HG03064 (cell line): ENCODE data around the gene WFIKKN1.
"Not testable (repeated sequence)": the region's sequence is repeated elsewhere in the genome, so short reads cannot be mapped to it uniquely, and the experiment has no call there.

Source experiments
- ATAC-seq: cut with Tn5 transposase; IDR thresholded peaks from one replicate; pipeline ENCODE4 v1.9.1; 2021; ENCODE audit warnings: low read depth; ENCODE audit not compliant: unreplicated experiment

Gene WFIKKN1

DNA sequence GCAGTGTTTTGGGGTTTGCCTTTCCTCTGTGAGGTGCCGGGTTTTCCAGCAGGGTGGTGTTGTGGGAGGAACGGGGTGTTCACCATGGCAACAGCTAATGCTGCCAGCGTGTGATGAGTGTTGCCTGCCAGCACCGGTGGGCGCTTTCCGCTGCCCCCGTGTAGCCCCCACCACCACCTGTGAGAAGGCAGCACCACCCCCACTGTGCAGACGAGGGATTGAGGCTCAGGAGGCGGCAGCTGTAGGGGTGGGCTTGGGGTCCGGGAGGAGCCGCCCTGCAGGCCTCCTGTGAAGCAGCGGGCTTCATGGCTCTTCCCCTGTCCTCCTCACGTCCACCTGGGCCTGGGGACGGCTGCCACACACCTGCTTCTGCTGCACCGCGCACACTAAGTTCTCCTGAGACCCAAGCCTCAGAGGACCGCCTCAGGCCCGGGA is 35.7 kb upstream of the WFIKKN1 start:
- no peak for ATAC-seq

DNA sequence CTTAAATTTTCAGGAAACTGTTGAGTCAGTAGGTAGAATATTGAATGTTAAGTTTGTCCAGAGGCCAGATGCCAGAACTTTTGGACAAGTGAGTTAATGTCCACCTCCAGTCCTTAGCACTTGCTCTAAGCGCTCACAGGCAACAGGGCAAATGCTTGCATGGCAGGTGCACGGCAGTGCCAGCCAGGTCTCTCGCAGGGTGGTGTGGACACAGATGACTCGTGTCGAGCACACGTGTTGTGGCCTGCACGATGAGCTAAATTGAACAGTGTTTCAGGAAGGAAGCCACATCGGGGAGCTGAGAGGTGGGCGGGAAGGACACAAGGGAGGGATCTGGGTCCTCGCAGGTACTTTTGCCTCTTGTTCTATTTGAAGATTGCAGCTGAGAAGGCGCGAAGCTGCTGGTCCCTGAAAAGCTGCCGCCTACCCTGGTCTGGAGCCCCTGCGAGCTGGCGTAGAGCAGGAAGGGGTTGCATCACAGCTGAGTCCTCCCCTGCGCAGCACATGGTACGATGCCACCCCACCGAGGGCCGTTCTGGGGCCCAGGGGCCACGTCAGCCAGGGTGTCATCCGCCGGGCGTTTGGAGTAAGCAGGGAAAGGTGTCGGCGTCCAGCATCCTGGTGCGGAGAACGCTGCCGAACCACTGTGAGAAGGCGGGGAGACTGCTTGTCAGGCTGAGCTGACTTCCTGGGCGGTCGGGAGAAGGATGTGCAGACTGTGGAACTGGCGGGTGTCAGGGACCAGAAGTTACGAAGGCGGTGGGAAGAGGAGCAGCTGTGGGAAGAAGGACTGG is 34.6 kb upstream of the WFIKKN1 start:
- no peak for ATAC-seq

DNA sequence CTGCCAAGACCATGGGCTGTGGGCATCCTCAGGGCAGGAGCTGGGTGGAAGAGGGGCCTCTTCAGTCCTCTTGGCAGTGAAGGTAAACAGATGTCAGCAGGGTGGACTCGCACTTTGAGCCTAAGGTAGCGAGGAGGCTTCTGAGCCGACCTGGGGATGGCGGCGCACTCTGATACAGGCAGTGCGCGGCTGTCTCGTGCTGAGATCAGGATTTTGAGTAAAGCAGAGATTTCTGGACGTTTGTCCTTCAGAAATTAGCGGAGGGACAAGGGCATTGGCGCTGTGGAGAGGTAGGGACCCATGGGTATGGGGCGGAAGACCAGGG is 34.1 kb upstream of the WFIKKN1 start:
- no peak for ATAC-seq

DNA sequence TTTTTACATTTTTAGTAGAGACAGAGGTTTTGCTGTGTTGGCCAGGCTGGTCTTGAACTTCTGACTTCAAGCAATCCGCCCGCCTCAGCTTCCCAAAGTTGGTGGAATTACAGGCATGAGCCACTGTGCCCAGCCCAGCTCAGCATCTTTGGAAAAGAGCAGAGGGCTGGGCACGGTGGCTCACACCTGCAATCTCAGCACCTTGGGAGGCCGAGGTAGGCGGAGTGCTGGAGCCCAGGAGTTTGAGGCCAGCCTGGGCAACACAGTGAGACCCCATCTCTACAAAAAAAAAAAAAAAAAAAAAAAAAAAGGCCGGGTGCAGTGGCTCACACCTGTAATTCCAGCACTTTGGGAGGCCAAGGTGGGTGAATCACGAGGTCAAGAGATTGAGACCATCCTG is 33.1 kb upstream of the WFIKKN1 start:
- ATAC-seq = not testable (repeated sequence)

DNA sequence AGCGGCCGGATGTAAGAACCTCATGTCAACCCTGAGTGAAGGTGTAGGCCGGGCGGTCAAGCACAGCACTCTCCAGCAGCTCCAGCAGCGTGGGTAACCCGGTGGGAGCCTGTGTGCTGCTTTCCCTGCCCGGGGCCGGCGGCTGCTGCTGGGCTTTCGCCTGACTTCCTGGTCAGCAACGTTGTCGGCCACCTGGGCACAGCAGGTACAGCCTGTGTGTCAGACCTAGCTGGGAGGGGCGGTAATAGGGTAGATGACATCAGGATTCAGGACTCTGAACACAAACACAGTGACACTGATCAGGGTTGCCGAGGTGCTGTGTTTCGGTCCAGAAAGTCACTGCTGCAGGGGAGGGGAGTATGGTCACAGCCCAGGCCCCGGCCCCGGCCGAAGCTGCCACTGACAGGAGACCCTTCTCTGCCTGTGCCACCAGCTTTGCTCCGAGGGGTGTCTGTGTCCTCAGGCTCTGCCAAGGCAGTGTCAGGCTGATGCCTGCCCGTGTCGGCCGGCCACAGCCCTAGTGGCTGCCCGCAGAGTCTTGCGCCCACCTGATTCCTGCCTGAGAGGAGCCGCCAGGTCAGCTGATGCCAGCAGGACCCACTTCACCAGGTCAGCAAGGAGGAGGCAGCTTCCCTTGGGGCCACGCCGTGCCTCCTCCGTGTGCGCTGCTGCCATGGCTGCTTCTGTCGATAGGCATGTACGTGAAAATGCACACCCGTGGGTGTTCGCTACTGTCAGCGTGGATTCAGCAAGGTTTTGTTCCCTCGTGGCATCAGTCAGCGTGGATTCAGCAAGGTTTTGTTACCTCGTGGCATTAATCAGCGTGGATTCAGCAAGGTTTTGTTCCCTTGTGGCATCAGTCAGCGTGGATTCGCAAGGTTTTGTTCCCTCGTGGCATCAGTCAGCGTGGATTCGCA is 31.7 kb upstream of the WFIKKN1 start:
- no peak for ATAC-seq

DNA sequence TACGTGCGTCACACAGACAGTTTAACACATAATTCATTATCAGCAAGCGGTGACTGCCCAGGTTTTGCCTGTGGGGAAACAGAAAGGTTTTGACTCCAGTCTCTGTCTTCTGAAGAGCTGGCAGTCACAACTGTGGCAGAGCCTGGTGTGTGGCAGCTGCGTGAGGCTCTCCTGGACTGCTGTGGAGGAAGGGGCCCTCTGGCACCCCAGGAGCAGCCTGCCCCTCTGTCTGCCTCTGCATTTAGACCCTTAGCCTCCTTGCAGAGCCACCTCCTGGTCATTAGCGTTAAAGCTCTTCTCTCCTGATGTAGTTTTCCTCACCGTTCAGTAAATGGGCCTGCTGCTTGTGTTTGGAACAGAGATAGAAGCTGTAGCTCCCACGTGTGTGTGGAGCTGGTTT is 30.0 kb upstream of the WFIKKN1 start:
- ATAC-seq = no peak

DNA sequence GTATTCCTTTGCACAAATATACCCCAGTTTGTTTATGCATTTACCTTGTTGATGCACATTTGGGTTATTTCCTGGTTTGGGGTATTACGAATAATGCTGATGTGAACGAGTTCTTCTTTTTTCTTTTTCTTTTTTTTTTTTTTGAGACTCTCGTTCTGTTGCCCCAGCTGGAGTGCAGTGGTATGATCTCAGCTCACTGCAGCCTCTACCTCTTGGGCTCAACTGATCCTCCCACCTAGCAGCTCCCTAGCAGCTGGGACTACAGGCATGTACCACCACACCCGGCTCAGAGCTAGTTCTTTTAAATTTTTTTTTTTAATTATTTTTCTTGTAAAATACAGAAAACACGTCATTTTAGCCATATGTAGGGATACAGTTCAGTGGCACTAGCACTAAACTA is 26.9 kb upstream of the WFIKKN1 start:
- ATAC-seq = no peak

DNA sequence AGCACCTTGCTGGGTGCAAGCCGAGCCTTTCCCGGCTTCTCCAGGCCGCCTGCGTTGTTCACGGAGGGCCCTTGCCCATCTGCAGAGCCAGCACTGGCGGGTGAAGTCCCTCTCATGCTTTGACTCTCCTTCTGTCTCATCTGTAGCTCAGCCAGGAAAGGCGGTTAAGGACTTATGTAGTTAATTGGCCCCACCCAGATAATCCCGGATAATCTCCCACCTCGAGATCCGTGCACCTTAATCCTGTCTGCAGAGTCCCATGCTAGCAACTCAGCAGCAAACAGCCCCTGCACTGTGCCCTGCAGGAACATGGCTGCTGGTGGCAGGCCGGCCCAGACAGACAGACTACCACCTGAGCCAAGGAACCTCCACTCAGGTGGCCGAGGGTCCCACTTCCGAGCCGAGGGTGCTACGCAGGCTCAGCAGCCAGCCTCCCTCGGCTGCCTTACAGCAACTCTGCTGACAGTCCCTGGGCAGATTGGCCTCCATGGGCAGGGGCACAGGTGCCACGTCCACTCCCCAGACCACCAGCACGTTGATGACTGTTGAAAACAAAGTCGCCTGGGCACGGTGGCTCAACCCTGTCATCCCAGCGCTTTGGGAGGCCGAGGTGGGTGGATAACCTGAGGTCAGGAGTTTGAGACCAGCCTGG is 24.0 kb upstream of the WFIKKN1 start:
- no peak for ATAC-seq

DNA sequence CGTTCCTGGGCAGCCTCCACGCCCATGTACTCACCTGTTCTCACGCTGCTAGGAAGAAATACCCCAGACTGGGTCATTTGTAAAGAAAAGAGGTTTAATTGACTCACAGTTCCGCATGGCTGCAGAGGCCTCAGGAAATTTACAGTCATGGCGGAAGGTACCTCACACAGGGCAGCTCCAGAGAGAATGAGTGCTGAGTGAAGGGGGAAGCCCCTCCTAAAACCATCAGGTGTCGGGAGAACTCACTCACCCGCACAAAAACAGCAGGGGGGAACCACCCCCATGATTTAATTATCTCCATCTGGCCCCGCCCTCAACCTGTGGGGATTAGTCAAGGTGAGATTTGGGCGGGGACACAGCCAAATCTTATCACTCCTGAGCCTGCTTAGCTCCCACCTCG is 22.8 kb upstream of the WFIKKN1 start:
- no peak for ATAC-seq

DNA sequence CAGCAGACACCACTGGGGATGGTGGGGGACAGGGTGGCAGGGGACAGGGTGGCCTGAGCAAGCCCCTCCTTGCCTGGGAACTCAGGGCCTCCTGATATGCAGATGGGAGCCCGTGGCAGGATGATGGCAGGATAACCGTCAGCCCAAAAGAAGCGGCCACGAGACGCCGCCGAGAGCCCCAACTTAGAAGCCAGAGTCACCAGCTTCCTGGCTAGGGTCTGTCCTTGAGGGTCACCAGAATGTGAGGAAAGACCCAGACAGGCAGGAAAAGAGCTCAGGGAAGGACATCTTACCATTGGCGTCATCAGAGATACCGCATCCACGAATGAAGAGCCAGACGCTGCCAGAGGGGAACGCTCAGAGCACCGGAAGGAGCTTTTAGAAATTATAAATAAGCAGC is 21.5 kb upstream of the WFIKKN1 start:
- no peak for ATAC-seq

DNA sequence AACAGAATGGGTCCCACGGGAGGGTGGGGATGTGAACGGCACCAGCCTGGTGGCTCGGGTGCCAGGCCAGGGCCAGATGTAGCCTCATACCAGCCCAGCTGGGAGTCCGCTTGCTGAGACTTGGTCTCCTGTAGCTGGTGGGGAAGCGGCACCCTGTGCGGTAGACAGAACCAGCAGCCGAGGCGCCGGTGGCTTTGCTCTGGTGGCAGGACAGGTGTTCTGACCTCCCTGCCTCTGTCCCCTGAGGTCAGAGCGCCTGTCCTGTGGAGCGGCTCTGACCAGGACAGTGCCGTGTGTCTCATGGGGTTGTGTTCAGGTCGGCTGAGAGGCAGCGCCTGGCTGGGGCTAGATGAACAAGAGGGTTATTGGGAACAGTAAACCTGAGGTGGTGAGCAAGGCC is 20.8 kb upstream of the WFIKKN1 start:
- no peak for ATAC-seq

DNA sequence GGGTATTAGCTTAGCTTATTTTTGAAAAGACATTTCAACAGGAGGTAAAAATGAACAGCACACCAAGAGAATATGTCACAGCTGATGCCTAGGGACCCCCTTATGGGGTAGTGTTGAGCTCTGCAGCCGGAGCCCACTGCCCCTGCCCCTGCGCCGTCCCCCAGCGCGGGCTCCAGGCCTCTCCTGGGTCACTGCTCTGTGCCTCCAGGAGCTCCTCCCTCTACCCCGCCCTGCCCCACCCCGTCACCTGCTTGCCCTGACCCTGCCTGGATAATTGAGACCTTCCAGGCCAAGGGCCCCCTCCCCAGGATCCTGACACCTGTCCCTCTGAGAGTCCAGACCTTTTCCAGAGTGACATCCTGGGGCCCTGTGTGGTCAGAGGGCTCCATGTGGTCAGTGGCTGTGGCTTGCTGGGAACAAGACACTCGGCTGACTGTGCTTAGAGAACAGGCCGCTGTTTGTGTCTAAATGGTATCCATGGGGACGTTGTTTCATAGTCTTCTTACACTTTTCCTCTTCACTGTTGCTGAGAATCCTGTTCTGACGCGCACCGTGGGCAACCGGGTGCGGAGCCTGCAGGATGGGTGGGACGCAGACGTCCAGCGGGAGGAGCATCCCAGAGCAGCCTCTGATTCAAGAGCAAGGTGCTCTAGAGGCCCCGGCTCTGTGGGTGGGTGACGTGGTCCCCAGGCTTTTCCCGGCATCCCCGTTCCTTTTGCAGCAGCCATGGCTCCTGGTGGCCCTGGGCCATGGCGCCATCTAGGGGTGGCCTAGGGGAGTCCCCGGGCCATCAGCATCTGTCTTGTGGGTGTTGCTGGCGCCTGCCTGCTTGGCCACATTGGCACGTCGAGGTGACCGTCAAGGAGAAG is 20.0 kb upstream of the WFIKKN1 start:
- no peak for ATAC-seq

DNA sequence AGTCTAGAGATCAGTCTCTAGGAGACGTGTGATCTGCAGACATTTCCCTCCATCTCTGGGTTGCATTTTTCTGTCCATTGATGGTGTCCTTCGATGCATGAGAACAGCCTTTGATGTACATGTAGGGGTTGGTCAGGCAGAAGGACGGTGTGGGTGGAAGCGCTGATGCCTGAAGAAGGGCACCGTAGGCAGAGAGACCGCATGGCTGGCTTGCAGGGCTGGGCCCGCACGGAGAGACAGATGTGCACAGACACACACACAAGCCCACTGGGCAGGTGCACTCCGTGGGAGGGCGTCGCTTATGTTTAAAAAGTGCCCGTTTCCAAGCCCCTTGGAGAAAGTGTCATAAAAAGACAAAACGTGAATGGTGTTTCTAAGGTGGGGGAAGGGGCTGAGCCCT is 15.7 kb upstream of the WFIKKN1 start:
- no peak for ATAC-seq

DNA sequence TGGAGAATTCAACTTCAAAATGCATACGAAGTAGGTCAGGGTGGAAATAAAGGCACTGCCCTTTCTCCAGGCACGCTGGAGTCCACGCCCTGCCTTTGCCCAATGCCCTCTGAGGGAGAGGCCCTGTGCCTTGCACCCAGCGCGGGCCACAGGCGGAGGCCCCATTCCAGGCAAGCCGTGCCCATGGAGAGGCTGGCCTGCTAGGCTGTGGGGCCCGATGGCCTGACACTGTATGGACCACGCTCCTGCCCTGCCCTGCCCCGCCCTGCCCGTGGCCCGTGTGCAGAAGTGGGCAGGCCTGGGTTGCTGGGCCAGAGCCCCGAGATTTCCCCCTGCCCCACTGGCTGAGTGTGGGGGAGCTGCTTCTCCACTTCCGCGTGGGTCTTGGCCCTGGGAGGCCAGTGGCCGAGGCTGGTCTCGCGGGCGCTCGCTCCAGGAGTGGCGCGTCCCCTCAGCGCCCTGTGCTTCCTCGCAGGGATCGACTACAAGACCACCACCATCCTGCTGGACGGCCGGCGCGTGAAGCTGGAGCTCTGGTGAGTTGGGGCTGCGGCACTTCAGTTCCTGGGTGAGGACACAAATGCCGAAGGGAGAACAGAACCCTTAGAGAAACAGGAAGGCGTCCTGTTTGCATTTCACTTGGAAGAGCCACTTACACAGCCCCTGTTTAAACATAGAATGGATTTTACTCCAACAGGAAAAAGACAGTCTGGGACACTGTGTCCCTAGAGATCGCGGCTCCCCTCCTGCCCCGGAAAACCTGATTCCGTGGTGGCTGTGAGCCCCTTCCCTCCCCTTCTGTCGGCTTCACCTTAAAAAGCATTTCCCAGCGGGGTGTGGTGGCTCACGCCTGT is 13.8 kb upstream of the WFIKKN1 start:
- no peak for ATAC-seq

DNA sequence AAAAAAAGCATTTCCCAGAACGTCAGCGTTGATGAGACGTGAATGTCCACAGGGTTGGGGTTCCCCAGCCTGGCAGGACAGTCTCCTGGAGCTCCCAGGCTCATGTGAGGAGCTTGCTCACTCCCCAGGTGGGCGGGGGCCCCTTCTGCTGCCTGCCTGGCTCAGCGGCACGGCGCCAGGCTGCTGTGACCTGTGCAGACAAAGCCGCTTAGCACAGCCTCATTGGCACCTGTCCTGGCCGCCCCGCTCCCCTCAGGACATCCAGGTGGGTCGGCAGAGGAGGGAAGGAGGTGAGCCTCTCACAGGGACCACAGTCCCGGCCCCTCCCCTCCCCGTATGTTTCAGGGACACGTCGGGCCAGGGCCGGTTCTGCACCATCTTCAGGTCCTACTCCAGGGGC is 12.9 kb upstream of the WFIKKN1 start:
- ATAC-seq = no peak

DNA sequence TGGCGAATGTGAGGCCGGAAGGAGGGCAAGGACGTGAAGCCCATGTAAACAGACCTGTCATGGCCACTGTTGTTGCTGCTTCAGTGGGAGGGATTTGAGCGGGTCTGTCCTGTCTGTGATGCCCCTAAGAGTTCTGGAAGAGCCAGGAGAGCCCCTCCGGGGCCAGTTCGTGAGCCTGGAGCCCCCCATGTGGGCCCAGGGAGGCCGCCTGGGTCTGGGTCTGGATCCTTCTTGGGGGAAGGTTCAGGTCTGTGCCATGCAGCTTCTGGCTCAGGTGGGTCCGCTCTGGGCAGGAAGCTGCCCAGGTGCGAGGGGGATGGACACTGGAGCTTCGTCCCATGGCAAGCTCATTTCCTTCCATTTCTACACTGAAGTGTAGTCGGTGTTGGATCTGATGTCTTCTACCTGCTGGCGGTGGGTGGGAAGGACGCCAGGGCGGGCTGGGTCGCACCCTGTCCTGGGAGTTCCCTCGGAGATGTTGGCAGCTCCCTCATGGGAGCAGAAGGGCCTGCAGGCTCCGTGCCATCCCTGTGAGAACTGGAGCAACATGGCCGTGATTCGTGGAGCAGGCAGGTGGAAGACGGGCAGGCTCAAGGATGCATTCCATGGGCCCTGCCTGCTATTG is 11.2 kb upstream of the WFIKKN1 start:
- no peak for ATAC-seq

DNA sequence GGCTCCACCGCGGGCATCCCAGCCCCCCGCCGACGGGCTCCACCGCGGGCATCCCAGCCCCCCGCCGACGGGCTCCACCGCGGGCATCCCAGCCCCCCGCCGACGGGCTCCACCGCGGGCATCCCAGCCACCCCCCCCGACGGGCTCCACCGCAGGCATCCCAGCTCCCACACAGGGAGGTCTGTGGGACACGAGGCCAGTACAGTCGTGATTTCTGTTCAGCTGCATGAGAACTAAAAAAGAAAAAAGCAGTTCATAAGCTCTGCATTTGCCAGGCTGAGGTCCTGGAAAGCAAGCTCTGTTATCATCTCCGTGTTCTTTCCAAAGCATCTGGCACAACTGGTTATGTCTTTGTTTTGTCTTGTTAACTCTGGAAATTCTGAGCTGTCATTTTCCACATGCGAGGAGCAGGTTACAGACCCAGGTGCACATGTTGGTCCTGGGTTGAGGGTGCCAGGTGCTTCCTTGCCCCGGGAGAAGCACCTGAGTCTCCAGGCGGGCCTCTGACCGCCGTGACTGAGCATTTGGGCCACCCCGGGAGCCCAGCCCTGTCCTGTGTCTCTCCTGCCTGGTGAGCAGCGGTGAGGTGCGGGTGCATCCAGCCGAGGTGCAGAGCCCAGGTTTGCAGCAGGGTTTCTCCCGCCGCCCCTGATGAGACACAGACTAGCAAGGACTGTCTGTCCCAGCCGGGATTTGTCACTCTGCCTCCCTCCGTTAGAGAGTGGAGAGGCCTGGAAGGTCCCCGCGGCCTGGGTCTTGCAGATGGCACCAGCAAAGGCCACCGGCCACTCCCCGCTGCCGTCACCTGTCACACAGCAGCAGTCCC is 9.9 kb upstream of the WFIKKN1 start:
- no peak for ATAC-seq

DNA sequence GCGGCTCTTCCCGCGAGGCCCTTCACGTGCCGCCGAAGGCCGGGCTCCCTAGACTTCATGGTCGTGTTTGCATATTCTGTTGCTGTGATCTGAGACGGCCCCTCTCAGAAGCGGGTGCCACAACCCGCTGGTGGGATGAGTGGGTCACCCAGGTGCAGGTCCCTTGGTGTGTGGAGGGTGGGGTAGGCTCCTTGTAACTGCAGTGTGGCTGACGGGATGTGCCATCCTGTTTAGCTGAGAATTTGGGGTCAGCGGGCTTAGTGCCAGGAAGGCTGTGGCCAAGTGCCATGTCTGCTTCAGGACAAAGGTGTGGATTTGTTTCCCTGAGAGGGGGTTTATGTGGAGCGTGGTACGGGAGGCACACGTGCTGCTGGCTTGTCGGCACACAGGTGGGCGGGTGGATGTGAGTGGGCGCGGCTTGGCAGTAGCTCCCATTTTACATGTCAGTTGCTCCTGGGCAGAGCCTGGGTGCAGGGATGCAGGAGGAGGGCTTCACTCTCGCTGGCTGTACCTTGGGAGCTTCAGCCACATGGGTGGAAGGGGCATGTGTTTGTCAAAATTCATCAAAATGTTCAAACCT is 9.2 kb upstream of the WFIKKN1 start:
- no peak for ATAC-seq
